ENCODE results near the gene PLA2G2A. TPM values are rescaled to one million over a fixed set of nuclear protein-coding genes. Genes with fewer than 3 reads are reported as not detected.
"Not testable (repeated sequence)": the region's sequence is repeated elsewhere in the genome, so short reads cannot be mapped to it uniquely, and the experiment has no call there.

PLA2G2A gene
- total and polyA plus RNA-seq, 4 donors = 0.20 to 0.40 TPM; not detected in 2

DNA sequence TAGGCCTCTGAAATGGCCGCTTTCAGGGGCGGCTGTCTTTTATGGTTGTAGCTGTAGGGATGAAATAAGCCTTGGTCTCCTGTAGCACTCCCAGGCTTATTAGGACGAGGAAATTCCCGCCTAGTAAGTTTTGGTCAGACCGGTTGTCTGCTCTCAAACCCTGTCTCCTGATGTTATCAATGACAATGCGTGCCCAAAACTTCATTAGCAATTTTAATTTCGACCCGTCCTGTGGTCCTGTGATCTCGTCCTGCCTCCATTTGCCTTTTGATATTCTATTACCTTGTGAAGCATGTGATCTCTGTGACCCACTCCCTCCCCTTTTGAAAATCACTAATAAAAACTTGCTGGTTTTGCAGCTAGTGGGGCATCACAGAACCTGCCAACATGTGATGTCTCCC, 10.8 kb upstream of the PLA2G2A start:
- H3K4me3 ChIP-seq (ENCODE audit: low read depth, low read length); H3K27me3 ChIP-seq (ENCODE audit: control insufficient read depth, insufficient read depth, low read length); H3K9me3 ChIP-seq (ENCODE audit: control insufficient read depth, insufficient read depth, low read length); DNase-seq (ENCODE audit: low read depth in 4 of 6, low spot score in 6 of 6); H3K4me1 ChIP-seq (ENCODE audit: control insufficient read depth, insufficient read depth, low read length); H3K27ac ChIP-seq (ENCODE audit: low read depth, low read length); H3K36me3 ChIP-seq (ENCODE audit: control insufficient read depth, insufficient read depth, low read length): not testable (repeated sequence)
- WGBS (ENCODE audit: insufficient coverage) = 23% methylated on average over 9 of the region's 9 CpGs

DNA sequence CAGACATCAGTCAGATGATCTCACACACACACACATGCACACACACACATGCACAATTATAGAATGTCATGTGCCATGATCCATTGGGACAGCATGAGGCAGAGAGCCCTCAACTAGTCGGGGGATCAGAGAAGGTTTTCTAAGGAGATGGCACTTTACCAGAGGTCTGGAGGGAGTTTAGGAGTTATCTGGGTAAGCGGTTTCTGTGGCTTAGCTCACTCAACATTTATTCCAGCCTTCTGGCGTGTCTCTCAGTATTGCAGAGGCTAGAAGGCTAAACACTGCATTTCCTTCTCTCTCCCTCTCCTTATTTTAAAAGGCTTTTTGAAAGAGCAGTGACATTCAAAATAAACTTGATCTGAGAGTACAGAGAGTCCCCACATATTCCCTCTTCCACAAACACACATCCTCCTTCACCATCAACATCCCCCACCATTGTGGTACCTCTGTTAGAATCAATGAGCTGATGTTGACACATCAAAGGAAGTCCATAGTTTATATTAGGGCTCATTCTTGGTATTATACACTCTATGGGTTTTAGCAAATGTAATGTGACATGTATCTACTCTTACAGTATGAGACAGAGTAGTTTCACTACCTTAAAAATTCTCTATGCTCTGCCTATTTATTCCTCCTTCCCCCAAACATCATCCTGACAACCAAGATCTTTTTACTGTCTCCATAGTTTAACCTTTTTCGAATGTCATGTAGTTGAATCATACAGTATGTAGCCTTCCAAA, 9.0 kb upstream of the PLA2G2A start:
- WGBS (ENCODE audit: insufficient coverage) = no CpG with 5 or more reads among the region's 4 CpGs
- Histone ChIP-seq H3K4me1 (ENCODE audit: control insufficient read depth, insufficient read depth, low read length) (no peaks in the 10 kb centered on the region), H3K4me3 (ENCODE audit: low read depth, low read length) (no peak overlapping the region), H3K9me3 (ENCODE audit: control insufficient read depth, insufficient read depth, low read length) (no peaks in the 10 kb centered on the region), H3K27me3 (ENCODE audit: control insufficient read depth, insufficient read depth, low read length) (peaks cover 2% of the 10 kb centered on the region), H3K27ac (ENCODE audit: low read depth, low read length) (no peak overlapping the region), H3K36me3 (ENCODE audit: control insufficient read depth, insufficient read depth, low read length) (no peaks in the 10 kb centered on the region)
- no peak for DNase-seq (ENCODE audit: low read depth in 4 of 6, low spot score in 6 of 6)

DNA sequence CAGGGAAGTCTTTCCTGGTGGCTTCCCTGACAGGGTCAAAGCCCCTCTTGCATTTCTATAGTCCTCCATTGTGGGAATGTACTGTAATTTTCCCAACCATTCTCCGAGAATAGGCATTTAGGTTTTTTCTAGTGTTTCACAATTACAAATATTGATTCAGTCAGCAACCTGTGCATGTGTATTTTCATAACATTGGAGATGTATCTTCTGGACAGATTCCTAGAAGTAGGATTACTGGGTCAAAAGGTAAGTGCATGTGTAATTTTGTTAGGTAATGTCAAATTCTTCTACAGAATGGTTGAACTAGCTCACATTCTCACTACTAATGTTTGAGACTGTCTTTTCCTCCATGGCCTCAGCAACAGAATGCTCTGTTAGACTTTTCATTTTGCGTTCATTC, 8.3 kb upstream of the PLA2G2A start:
- no CpG with 5 or more reads among the region's 2 CpGs for WGBS (ENCODE audit: insufficient coverage)
- DNase-seq (ENCODE audit: low read depth in 4 of 6, low spot score in 6 of 6) = no peak
- H3K27me3 ChIP-seq (ENCODE audit: control insufficient read depth, insufficient read depth, low read length) = peaks cover 2% of the 10 kb centered on the region
- no peak overlapping the region for H3K27ac ChIP-seq (ENCODE audit: low read depth, low read length)
- no peaks in the 10 kb centered on the region for H3K9me3 ChIP-seq (ENCODE audit: control insufficient read depth, insufficient read depth, low read length)
- no peaks in the 10 kb centered on the region for H3K36me3 ChIP-seq (ENCODE audit: control insufficient read depth, insufficient read depth, low read length)
- no peaks in the 10 kb centered on the region for H3K4me1 ChIP-seq (ENCODE audit: control insufficient read depth, insufficient read depth, low read length)
- H3K4me3 ChIP-seq (ENCODE audit: low read depth, low read length) = no peak overlapping the region

DNA sequence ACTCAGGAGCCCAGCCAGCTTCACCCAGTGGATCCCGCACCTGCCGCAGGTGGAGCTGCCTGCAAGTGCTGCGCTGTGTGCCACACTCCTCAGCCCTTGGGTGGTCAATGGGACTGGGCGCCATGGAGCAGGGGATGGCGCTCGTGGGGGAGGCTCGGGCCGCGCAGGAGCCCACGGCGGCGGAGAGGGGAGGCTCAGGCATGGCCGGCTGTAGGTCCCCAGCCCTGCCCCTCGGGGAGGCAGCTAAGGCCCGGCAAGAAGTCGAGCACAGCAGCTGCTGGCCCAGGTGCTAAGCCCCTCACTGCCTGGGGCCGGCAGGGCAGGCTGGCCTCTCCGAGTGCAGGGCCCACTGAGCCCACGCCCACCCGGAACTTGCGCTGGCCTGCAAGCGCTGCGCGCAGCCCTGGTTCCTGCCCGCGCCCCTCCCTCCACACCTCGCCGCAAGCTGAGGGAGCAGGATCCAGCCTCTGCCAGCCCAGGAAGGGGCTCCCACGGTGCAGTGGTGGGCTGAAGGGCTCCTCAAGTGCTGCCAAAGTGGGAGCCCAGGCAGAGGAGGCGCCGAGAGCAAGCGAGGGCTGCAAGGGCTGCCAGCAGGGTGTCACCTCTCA, 5.1 kb upstream of the PLA2G2A start:
- H3K4me1 ChIP-seq (ENCODE audit: control insufficient read depth, insufficient read depth, low read length); H3K36me3 ChIP-seq (ENCODE audit: control insufficient read depth, insufficient read depth, low read length); H3K27ac ChIP-seq (ENCODE audit: low read depth, low read length); H3K9me3 ChIP-seq (ENCODE audit: control insufficient read depth, insufficient read depth, low read length); H3K27me3 ChIP-seq (ENCODE audit: control insufficient read depth, insufficient read depth, low read length); H3K4me3 ChIP-seq (ENCODE audit: low read depth, low read length); DNase-seq (ENCODE audit: low read depth in 4 of 6, low spot score in 6 of 6): not testable (repeated sequence)
- WGBS (ENCODE audit: insufficient coverage) = 94% methylated on average over 29 of the region's 32 CpGs

DNA sequence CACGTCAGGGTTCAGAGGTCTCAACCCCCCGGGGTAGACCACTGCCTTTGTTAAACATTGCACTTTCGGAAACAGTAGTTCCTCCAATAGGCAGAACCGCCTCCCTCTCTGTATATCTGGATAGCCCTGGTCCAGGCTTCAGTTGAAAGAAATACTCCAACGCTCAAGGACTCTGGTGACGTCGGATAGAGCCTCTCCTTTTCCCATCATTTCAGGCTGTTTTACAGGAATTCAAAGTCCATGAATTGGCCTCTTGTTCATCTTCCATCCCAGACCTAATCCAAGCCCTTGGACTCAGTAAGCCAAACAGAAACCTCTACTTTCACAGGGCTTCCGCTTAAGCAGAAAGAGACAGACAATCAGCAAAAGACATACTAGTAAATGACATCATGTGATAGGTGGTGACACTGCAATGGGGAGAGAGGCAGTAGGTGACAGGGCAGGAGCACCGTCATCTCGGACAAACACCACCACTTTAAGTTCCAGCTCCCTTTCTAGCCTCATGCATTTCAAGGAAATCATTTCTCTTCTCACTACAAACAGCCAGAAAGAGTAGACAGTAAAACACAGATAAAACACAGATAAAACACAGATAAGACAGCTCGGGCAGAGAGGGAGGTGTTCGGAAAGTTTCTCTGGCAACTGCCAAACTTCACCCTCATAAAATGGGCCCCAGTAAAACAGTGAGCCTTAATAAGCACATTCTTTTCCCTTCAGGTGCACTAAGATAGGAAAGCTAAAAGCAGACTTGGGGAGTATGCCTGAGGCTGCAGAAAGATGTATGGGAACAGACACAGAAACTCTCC, 2.3 kb upstream of the PLA2G2A start:
- peak in 1 of 6 donors; percentile 7 for DNase-seq (ENCODE audit: low read depth in 4 of 6, low spot score in 6 of 6)
- Histone ChIP-seq H3K27me3 (ENCODE audit: control insufficient read depth, insufficient read depth, low read length) (no peaks in the 10 kb centered on the region), H3K36me3 (ENCODE audit: control insufficient read depth, insufficient read depth, low read length) (no peaks in the 10 kb centered on the region), H3K27ac (ENCODE audit: low read depth, low read length) (no peak overlapping the region), H3K4me1 (ENCODE audit: control insufficient read depth, insufficient read depth, low read length) (no peaks in the 10 kb centered on the region), H3K9me3 (ENCODE audit: control insufficient read depth, insufficient read depth, low read length) (no peaks in the 10 kb centered on the region), H3K4me3 (ENCODE audit: low read depth, low read length) (no peak overlapping the region)
- WGBS (ENCODE audit: insufficient coverage) = 48% methylated on average over 7 of the region's 12 CpGs

DNA sequence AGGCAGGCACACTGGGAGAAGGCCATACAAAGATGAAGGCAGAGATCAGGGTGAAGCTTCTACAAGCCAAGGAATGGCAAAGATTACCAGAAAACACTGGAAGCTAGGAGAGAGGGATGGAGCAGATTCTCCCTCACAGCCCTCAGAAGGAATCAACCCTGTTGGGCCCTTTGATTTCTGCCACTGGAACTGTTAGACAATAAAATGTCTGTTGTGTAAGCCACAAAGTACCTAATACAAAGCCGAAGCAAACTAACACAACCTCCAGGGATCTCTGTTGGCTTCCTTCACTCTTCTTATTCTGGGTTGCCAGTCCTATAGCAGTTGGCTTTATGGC, 1.7 kb upstream of the PLA2G2A start:
- Histone ChIP-seq H3K27me3 (ENCODE audit: control insufficient read depth, insufficient read depth, low read length) (no peaks in the 10 kb centered on the region), H3K4me3 (ENCODE audit: low read depth, low read length) (no peak overlapping the region), H3K4me1 (ENCODE audit: control insufficient read depth, insufficient read depth, low read length) (no peaks in the 10 kb centered on the region), H3K9me3 (ENCODE audit: control insufficient read depth, insufficient read depth, low read length) (no peaks in the 10 kb centered on the region), H3K27ac (ENCODE audit: low read depth, low read length) (no peak overlapping the region), H3K36me3 (ENCODE audit: control insufficient read depth, insufficient read depth, low read length) (no peaks in the 10 kb centered on the region)
- no peak for DNase-seq (ENCODE audit: low read depth in 4 of 6, low spot score in 6 of 6)
- 44% methylated on average over 1 of the region's 1 CpG for WGBS (ENCODE audit: insufficient coverage)

DNA sequence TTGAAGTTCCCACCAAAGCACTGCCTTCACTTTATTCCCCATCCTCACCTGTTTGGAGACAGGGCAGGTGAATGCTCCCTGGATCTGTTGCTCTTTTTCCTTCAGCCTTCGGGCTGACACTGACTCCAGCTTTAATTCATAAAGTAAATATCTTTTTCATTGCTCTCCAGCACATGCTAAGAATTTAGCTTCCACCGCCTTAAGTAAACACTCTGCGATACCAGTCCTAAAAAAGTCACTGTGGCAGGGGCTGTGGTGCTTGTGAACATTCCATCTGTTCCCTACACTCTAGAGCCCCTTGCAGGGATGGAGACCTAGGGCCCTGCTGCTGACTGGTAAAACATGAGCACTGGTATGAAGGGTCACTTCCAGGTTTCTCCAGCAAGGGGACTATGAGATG, 896 bp upstream of the PLA2G2A start:
- H3K36me3 ChIP-seq (ENCODE audit: control insufficient read depth, insufficient read depth, low read length) = no peaks in the 10 kb centered on the region
- no peaks in the 10 kb centered on the region for H3K27me3 ChIP-seq (ENCODE audit: control insufficient read depth, insufficient read depth, low read length)
- H3K4me1 ChIP-seq (ENCODE audit: control insufficient read depth, insufficient read depth, low read length) = no peaks in the 10 kb centered on the region
- H3K9me3 ChIP-seq (ENCODE audit: control insufficient read depth, insufficient read depth, low read length) = no peaks in the 10 kb centered on the region
- no peak overlapping the region for H3K4me3 ChIP-seq (ENCODE audit: low read depth, low read length)
- H3K27ac ChIP-seq (ENCODE audit: low read depth, low read length) = no peak overlapping the region
- 88% methylated on average over 1 of the region's 3 CpGs for WGBS (ENCODE audit: insufficient coverage)
- DNase-seq (ENCODE audit: low read depth in 4 of 6, low spot score in 6 of 6) = no peak

DNA sequence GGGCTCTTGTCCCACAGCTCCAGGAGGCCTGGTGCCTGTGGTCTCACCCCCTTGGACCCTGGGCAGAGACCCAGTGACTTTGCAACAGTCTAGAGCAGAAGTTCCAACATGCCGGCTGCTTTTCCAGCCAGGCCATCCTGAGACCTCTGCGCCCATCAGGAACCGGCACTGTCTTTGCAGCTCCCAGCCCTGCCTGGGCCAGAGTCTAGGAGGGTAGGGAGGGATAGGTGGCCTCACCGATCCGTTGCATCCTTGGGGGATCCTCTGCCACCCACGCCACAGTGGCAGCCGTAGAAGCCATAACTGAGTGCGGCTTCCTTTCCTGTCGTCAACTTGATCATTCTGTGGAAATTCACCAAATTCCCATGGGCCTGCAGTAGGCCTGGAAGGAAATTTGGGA, 1.3 kb downstream of the PLA2G2A start:
- no peaks in the 10 kb centered on the region for H3K9me3 ChIP-seq (ENCODE audit: control insufficient read depth, insufficient read depth, low read length)
- no peaks in the 10 kb centered on the region for H3K4me1 ChIP-seq (ENCODE audit: control insufficient read depth, insufficient read depth, low read length)
- 93% methylated on average over 7 of the region's 9 CpGs for WGBS (ENCODE audit: insufficient coverage)
- no peak for DNase-seq (ENCODE audit: low read depth in 4 of 6, low spot score in 6 of 6)
- H3K27ac ChIP-seq (ENCODE audit: low read depth, low read length) = no peak overlapping the region
- H3K36me3 ChIP-seq (ENCODE audit: control insufficient read depth, insufficient read depth, low read length) = no peaks in the 10 kb centered on the region
- H3K27me3 ChIP-seq (ENCODE audit: control insufficient read depth, insufficient read depth, low read length) = no peaks in the 10 kb centered on the region
- H3K4me3 ChIP-seq (ENCODE audit: low read depth, low read length) = no peak overlapping the region

DNA sequence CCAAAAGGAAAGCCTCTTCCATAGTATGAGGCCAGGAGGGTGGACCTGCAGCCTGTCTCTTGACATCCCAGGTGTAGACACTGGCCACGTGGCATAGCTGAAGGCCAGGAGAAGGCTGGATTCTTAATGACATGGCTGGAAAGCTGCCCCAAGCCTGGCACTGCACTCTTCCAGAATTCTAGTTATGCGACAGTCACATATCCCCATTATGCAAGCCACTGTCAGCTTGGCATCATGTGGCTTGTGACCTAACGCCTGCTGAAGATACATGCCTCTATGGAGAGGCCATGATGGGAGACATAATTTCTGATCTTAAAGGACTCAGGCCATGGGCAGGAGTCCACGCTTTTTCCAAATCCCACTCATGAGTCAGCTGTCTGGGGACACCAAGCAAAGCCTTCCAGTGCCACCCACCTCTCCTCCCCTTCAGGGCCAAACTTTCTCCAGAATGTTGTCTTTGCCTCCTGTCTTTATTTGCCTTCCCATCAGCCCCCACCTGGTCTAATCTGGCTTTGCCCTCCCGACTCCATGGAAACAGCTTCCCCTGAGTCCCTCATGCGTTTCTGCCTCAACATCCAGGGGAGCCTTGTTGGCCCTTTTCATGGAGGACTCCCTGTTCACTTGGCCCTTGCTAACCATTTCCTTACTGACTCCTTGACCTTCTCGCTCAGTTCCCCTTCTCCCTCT, 3.0 kb downstream of the PLA2G2A start:
- Histone ChIP-seq H3K36me3 (ENCODE audit: control insufficient read depth, insufficient read depth, low read length) (no peaks in the 10 kb centered on the region), H3K27me3 (ENCODE audit: control insufficient read depth, insufficient read depth, low read length) (no peaks in the 10 kb centered on the region), H3K4me1 (ENCODE audit: control insufficient read depth, insufficient read depth, low read length) (no peaks in the 10 kb centered on the region), H3K4me3 (ENCODE audit: low read depth, low read length) (no peak overlapping the region), H3K9me3 (ENCODE audit: control insufficient read depth, insufficient read depth, low read length) (peaks cover 1% of the 10 kb centered on the region), H3K27ac (ENCODE audit: low read depth, low read length) (no peak overlapping the region)
- WGBS (ENCODE audit: insufficient coverage) = 87% methylated on average over 6 of the region's 7 CpGs
- no peak for DNase-seq (ENCODE audit: low read depth in 4 of 6, low spot score in 6 of 6)

All from spinal cord (tissue), 10 donors.